ENCODE measurements around the gene NCDN.

- no peak for TF ChIP-seq CTCF (optimal IDR thresholded peaks at IDR 0.05 in 1 of 3, IDR thresholded peaks at IDR 0.05 in 1 of 3, conservative IDR thresholded peaks at IDR 0.05 in 1 of 3; ENCODE audit: extremely low read depth in 1 of 3, insufficient read depth in 2 of 3, low read length in 3 of 3)
- no peak for TF ChIP-seq EZH2 (IDR thresholded peaks at IDR 0.05; ENCODE audit: low read length)
These were observed 20.9 kb upstream of the NCDN start for GRCh38 chr1:35536556-35537162.

Measured in keratinocyte (primary cell).